OCI-LY7 (cell line): ENCODE data around the gene TBATA.

Source experiments
- EZH2phosphoT487 ChIP-seq: fragments of 200-600 bp; sonication (generic); IDR thresholded peaks from 2 replicates; pipeline ENCODE4 v1.6.1; 2018; ENCODE audit warnings: low read depth, borderline replicate concordance, mild to moderate bottlenecking, mixed run types, antibody characterized with exemption, low read length, moderate library complexity, mixed read lengths
- TF ChIP-seq, protein P1 (sequence below): fragments of 200-600 bp; sonication (generic); conservative IDR thresholded peaks from 2 replicates; pipeline ENCODE4 v1.5.1; 2014; ENCODE audit warnings: mild to moderate bottlenecking, antibody characterized with exemption, low read length, moderate library complexity, mixed read lengths

DNA sequence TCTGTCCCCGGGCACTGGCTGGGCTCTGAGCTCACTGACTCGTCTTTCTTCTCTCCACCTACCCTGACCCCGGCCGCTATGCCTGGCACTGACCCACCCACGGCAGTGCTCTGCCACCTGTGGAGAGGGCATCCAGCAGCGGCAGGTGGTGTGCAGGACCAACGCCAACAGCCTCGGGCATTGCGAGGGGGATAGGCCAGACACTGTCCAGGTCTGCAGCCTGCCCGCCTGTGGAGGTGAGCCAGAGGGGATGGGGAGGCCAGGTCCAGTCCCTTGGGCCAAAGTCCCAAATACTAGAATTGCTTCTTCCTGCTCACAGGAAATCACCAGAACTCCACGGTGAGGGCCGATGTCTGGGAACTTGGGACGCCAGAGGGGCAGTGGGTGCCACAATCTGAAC is 27.3 kb downstream of the TBATA start:
- TF ChIP-seq, protein P1, sequence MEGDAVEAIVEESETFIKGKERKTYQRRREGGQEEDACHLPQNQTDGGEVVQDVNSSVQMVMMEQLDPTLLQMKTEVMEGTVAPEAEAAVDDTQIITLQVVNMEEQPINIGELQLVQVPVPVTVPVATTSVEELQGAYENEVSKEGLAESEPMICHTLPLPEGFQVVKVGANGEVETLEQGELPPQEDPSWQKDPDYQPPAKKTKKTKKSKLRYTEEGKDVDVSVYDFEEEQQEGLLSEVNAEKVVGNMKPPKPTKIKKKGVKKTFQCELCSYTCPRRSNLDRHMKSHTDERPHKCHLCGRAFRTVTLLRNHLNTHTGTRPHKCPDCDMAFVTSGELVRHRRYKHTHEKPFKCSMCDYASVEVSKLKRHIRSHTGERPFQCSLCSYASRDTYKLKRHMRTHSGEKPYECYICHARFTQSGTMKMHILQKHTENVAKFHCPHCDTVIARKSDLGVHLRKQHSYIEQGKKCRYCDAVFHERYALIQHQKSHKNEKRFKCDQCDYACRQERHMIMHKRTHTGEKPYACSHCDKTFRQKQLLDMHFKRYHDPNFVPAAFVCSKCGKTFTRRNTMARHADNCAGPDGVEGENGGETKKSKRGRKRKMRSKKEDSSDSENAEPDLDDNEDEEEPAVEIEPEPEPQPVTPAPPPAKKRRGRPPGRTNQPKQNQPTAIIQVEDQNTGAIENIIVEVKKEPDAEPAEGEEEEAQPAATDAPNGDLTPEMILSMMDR, result no peak
- no peak for TF ChIP-seq EZH2phosphoT487
